IPS DF 6.9 (cell line): ENCODE data around the gene SYPL2.
"Not testable (repeated sequence)": the region's sequence is repeated elsewhere in the genome, so short reads cannot be mapped to it uniquely, and the experiment has no call there.

Experiments used
- DNase-seq: peaks from one replicate; pipeline ENCODE4 v3.0.0-alpha.2; 2013; ENCODE audit warnings: low read depth, low spot score
- H3K27ac ChIP-seq: one replicate; pipeline ENCODE4 v1.5.1; 2013; ENCODE audit warnings: low read length, control low read depth
- H3K27me3 ChIP-seq: 2 replicates; pipeline ENCODE4 v1.6.1; 2013; ENCODE audit warnings: mild to moderate bottlenecking, low read length; ENCODE audit not compliant: control insufficient read depth, insufficient read depth
- H3K36me3 ChIP-seq: 2 replicates; pipeline ENCODE4 v1.6.1; 2013; ENCODE audit warnings: low read length; ENCODE audit not compliant: control insufficient read depth, insufficient read depth
- H3K4me1 ChIP-seq: 2 replicates; pipeline ENCODE4 v1.6.1; 2013; ENCODE audit warnings: low read length; ENCODE audit not compliant: control insufficient read depth, insufficient read depth
- H3K4me3 ChIP-seq: 2 replicates; pipeline ENCODE4 v1.5.1; 2013; ENCODE audit warnings: mild to moderate bottlenecking, low read length
- H3K9me3 ChIP-seq: 2 replicates; pipeline ENCODE4 v1.6.1; 2013; ENCODE audit warnings: low read length, inconsistent platforms; ENCODE audit not compliant: control insufficient read depth, insufficient read depth
- WGBS: extraction: QIAGEN DNeasy Blood & Tissue Kit; methylation state at CpG from one replicate; pipeline ENCODE4 v1.1.7; 2013; ENCODE audit warnings: mixed read lengths, missing lambda C conversion rate; ENCODE audit not compliant: insufficient read length, insufficient coverage; 5-methylcytosine and 5-hydroxymethylcytosine counted together

The SYPL2 gene

DNA sequence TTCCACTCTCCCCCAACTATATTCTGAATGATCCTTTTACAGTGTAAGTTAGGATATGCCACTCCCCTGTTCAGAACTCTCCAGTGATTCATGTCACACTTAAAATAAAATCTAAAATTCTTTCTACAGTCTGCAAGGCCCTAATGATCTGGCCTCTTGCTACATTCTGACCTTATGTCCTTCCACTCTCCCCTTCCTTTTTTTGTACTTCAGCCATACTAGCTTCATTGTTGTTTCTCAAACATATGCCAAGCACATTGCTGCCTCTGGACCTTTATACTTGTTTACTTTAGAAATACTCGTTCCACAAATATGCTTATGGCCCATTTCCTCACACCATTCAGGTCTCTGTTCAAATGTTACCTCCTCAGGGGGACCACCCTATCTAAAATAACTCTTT lies 25.3 kb upstream of the SYPL2 start:
- no peaks in the 10 kb centered on the region for H3K4me1 ChIP-seq
- no CpG with 5 or more reads among the region's 1 CpG for WGBS
- DNase-seq = no peak
- no peaks in the 10 kb centered on the region for H3K36me3 ChIP-seq
- no peaks in the 10 kb centered on the region for H3K9me3 ChIP-seq
- H3K27me3 ChIP-seq = no peaks in the 10 kb centered on the region
- H3K27ac ChIP-seq = no peak overlapping the region
- no peak overlapping the region for H3K4me3 ChIP-seq

DNA sequence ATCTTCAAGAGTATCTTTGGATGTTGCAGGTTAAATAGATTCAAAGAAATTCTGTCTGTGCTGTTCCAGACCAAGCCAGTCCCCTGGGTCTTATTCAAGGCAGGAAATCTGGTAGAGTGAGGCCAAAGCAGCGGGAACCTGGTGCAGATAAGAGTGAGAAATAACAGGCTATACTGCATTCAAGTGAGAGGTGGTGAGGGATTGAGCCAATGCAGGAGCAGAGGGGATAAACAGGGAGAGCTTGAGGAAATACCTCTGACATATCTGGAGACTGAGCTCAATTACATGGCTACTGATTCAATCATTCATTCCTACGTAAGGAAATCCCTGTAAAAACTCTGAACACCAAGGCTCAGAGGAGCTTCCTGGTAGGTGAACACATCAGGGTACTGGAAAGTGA lies 22.9 kb upstream of the SYPL2 start:
- H3K36me3 ChIP-seq = no peaks in the 10 kb centered on the region
- H3K4me3 ChIP-seq = no peak overlapping the region
- no peaks in the 10 kb centered on the region for H3K4me1 ChIP-seq
- H3K27ac ChIP-seq = no peak overlapping the region
- H3K9me3 ChIP-seq = no peaks in the 10 kb centered on the region
- H3K27me3 ChIP-seq = no peaks in the 10 kb centered on the region
- DNase-seq = no peak
- no CpG with 5 or more reads among the region's 2 CpGs for WGBS

DNA sequence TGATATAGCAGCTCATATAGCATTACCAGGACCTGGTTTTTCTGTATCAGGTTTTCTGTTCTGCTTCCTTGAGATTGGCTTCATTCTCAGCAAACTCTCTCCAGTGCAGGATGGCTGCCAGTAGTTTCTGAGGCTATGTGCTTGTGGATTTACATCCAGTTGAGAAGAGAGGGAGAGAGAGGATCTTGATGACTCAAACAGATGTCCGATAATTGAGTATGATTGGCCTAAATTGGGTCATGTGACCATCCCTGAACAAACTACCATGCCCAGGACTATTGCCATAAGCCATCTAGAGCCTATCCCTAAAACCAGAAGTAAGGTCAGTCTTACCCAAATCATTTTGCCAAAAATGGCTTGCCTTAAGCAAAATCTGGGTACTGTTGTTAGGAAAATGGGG lies 22.0 kb upstream of the SYPL2 start:
- H3K4me1 ChIP-seq = no peaks in the 10 kb centered on the region
- no peaks in the 10 kb centered on the region for H3K27me3 ChIP-seq
- DNase-seq = no peak
- no peaks in the 10 kb centered on the region for H3K9me3 ChIP-seq
- no peak overlapping the region for H3K4me3 ChIP-seq
- no peaks in the 10 kb centered on the region for H3K36me3 ChIP-seq
- no CpG with 5 or more reads among the region's 1 CpG for WGBS
- H3K27ac ChIP-seq = no peak overlapping the region

DNA sequence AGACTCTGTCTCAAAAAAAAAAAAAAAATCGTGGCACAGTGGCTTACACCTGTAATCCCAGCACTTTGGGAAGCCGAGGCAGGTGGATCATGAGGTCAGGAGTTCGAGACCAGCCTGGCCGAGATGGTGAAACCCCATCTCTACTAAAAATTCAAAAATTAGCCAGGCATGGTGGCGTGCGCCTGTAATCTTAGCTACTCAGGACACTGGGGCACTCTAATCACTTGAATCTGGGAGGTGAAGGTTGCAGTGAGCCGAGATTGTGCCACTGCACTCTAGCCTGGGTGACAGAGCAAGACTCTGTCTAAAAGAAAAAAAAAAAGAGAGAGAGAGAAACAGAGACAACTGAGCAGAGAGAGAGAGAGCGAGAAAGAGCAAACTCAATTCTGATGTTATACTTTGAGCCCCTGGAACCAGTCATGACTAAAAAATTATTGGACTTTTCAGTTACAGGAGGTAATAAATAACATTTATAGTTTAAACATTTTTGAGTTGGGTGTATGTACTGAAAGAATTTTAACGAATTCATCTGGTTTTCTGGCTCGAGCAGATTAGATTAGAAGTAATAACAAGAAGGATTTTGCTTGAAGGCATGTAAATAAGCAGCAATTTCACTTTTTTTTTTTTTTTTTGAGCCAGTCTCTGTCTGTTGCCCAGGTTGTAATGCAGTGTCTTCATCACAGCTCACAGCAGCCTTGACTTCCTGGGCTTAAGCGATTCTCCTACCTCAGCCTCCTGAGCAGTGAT lies 20.2 kb upstream of the SYPL2 start:
- H3K27ac ChIP-seq, H3K27me3 ChIP-seq, H3K4me3 ChIP-seq, H3K9me3 ChIP-seq, H3K36me3 ChIP-seq, H3K4me1 ChIP-seq, DNase-seq: not testable (repeated sequence)
- WGBS = no CpG with 5 or more reads among the region's 11 CpGs

DNA sequence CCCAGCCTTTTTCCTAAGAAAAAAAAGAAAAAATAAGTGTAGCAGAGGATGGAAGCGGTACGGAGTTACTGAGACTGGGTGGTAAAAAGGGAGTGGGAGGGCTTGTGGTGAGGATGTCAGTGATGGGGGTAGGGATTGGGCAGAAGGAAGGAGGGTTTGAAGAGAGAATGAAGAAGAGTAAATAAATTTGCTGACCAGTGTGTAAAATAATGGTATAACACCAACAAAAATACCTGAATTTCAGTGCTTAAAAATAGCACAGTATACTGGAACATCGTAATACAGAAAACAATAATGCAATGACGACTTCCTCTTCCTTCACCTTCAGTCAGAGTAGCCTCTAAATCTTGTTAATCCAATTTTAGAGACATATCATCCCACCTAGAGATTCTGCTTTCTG lies 18.8 kb upstream of the SYPL2 start:
- Histone ChIP-seq H3K27ac (no peak overlapping the region), H3K4me1 (no peaks in the 10 kb centered on the region), H3K4me3 (no peak overlapping the region), H3K27me3 (no peaks in the 10 kb centered on the region), H3K9me3 (no peaks in the 10 kb centered on the region), H3K36me3 (no peaks in the 10 kb centered on the region)
- no peak for DNase-seq
- WGBS = no CpG with 5 or more reads among the region's 4 CpGs

DNA sequence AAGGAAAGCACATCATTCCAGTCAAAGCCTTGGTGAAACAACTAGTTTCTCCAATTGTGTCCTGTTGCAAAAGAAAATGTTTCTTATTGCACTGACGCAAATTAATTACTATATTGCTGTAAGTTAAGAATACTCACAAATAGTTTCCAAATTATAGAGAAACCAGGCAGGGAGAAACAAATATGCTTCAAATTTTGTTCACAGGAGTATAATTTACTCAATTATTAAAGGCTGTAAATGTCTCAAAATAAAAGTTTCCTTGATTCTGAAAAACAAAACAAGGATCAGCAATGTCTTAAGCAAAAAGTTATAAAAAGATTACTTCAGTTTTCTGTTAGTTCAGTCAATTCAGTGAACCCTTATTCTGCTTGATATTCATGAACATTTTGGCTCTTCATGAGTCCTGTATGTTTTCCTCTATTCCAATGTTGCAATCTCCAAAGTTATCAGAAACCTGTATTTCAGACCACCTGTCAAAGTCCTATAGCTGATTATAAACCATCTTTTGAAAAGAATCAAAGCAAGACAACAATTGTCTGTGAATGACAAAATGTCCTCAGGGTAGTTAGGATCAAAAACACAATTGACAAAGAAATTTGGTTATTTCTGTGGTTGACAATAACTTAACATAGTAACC lies 11.7 kb upstream of the SYPL2 start:
- no peak for DNase-seq
- H3K4me1 ChIP-seq = no peaks in the 10 kb centered on the region
- H3K36me3 ChIP-seq = no peaks in the 10 kb centered on the region
- H3K4me3 ChIP-seq = no peak overlapping the region
- no CpG with 5 or more reads among the region's 1 CpG for WGBS
- H3K27ac ChIP-seq = no peak overlapping the region
- no peaks in the 10 kb centered on the region for H3K9me3 ChIP-seq
- no peaks in the 10 kb centered on the region for H3K27me3 ChIP-seq

DNA sequence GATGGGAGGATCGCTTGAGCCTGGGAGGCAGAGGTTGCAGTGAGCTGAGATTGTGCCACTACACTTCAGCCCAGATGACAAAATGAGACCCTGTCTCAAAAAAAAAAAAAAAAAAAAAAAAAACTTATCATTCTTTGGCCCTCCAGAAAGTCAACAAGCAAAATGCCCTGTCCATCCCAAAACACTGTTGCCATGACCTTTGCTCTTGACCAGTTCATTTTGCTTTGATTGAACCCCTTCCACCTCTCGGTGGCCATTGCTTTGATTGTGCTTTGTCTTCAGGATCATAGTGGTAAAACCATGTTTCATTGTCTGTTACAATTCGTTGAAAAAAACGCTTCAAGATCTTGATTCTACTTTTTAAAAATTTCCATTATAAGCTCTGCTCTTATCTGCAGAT lies 8.5 kb upstream of the SYPL2 start:
- WGBS = no CpG with 5 or more reads among the region's 4 CpGs
- Histone ChIP-seq H3K4me1 (no peaks in the 10 kb centered on the region), H3K27ac (no peak overlapping the region), H3K9me3 (no peaks in the 10 kb centered on the region), H3K36me3 (no peaks in the 10 kb centered on the region), H3K4me3 (no peak overlapping the region), H3K27me3 (no peaks in the 10 kb centered on the region)
- DNase-seq = no peak

DNA sequence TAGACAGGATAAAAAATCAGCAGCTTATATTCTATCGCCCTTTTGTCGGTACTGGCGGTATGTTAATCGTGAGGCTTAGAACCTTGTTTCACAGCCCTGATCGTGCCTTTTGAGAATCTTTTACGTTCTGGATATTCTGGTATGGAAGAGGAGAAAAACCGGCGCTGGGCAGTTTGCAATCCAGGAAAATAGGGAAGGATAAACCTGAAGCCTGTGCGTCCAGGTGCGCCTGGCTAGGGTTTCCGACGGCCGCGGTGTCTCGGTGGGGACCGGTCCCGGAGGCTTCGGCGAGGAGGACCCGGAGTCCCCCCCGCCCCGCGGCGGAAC lies 258 bp upstream of the SYPL2 start:
- H3K4me3 ChIP-seq = peak overlapping the region; percentile 70; the same call in 1 of the 2 replicates
- H3K27me3 ChIP-seq = peaks cover 13% of the 10 kb centered on the region; the same call in 1 of the 2 replicates
- H3K4me1 ChIP-seq = no peaks in the 10 kb centered on the region
- no peak overlapping the region for H3K27ac ChIP-seq
- no peaks in the 10 kb centered on the region for H3K36me3 ChIP-seq
- no CpG with 5 or more reads among the region's 24 CpGs for WGBS
- H3K9me3 ChIP-seq = no peaks in the 10 kb centered on the region
- DNase-seq = no peak

DNA sequence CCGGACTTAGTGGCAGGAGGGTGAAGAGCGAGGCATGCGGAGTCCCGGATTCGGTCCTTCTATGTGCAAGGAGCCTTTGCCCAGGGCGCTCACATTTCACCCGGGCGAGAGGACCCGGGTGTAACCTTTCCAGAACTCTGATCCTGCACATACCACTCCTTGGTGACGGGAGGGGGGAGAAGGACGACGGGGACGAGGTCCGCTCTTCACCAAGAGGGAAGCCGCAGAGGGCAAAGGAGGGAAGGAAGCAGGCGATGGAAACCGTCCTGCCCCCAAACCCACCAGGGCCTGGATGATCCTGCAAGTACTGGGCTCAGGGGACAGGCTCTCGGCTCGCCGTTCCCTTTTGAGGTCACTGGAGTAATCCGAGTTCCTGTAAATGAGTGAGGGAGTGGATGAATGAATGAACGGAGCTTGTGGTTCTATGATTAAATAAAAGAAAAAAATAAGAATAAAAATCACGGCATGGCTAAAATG lies 993 bp downstream of the SYPL2 start:
- WGBS = 86% methylated on average over 1 of the region's 23 CpGs
- H3K36me3 ChIP-seq = no peaks in the 10 kb centered on the region
- no peak for DNase-seq
- H3K9me3 ChIP-seq = no peaks in the 10 kb centered on the region
- peaks cover 13% of the 10 kb centered on the region; the same call in 1 of the 2 replicates for H3K27me3 ChIP-seq
- no peak overlapping the region for H3K27ac ChIP-seq
- peak overlapping the region; percentile 70; the same call in 1 of the 2 replicates for H3K4me3 ChIP-seq
- H3K4me1 ChIP-seq = no peaks in the 10 kb centered on the region

DNA sequence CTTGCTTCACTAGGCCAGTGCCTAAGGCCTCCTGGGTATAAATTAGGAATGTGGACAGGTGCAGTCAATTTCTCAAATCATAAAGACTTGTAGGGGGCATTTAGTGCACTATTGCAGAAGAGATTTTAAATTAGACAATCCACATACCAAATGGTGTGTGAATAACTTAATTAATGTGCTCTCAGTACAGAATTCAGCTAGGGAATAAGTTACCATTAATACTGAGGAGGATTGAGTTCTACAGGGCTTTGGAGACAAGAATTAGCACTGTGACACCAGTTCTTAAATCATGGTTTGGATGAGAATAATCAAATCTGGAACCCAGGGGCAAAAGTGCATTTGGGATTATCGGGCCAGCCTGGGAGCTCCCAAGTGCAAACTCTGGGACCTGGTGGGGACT lies 1.7 kb downstream of the SYPL2 start:
- Histone ChIP-seq H3K27me3 (peaks cover 13% of the 10 kb centered on the region; the same call in 1 of the 2 replicates), H3K9me3 (no peaks in the 10 kb centered on the region), H3K4me3 (no peak overlapping the region), H3K36me3 (no peaks in the 10 kb centered on the region), H3K4me1 (no peaks in the 10 kb centered on the region), H3K27ac (no peak overlapping the region)
- DNase-seq = no peak
- WGBS = no CpG with 5 or more reads among the region's 1 CpG

DNA sequence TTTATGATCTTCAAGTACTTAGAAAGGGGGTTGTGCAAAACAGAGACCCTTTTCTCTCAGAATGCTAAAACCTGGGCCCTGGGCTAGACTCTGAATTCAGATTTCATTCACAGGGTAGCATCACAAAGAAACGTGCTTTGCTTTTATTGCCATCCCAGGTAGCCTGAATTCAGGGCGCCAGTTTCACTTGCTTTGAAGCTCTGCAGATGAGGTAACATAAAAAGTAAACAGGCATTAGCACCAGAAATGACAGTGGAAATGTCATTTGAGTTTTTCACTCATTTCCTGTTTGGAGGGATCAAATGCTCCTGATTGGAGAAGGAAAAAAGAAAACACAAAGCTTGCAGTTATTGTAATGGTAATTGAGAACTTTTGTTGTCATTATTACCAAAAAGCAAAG lies 2.6 kb downstream of the SYPL2 start:
- no CpG with 5 or more reads among the region's 2 CpGs for WGBS
- H3K9me3 ChIP-seq = no peaks in the 10 kb centered on the region
- no peaks in the 10 kb centered on the region; the same call in 1 of the 2 replicates for H3K4me1 ChIP-seq
- H3K36me3 ChIP-seq = no peaks in the 10 kb centered on the region
- DNase-seq = no peak
- H3K4me3 ChIP-seq = no peak overlapping the region
- H3K27me3 ChIP-seq = peaks cover 13% of the 10 kb centered on the region; the same call in 1 of the 2 replicates
- no peak overlapping the region for H3K27ac ChIP-seq
